Measurements from ENCODE around the gene SPRED1.

GRCh38 chr15:38253351-38253781 lies 730 bp downstream of the SPRED1 start:
- TF ChIP-seq REST (IDR thresholded peaks at IDR 0.05; ENCODE audit: insufficient read depth in 1 of 2, low read depth in 2 of 2, low read length in 1 of 2) (no peak), TCF7L2 (IDR thresholded peaks at IDR 0.05; ENCODE audit: low read depth, low read length) (no peak), POLR2AphosphoS5 (IDR thresholded peaks at IDR 0.05; ENCODE audit: low read depth, low read length) (no peak), CTCF (IDR thresholded peaks at IDR 0.05) (no peak)

Measured in Panc1 (cell line).